Putamen (tissue), 1 donor: ENCODE data around the gene INPP5A.
"Not testable (repeated sequence)": the region's sequence is repeated elsewhere in the genome, so short reads cannot be mapped to it uniquely, and the experiment has no call there.

Source experiments
- DNase-seq: peaks from one replicate; pipeline ENCODE4 v3.0.0-alpha.2; 2016; ENCODE audit warnings: low spot score

INPP5A gene

DNA sequence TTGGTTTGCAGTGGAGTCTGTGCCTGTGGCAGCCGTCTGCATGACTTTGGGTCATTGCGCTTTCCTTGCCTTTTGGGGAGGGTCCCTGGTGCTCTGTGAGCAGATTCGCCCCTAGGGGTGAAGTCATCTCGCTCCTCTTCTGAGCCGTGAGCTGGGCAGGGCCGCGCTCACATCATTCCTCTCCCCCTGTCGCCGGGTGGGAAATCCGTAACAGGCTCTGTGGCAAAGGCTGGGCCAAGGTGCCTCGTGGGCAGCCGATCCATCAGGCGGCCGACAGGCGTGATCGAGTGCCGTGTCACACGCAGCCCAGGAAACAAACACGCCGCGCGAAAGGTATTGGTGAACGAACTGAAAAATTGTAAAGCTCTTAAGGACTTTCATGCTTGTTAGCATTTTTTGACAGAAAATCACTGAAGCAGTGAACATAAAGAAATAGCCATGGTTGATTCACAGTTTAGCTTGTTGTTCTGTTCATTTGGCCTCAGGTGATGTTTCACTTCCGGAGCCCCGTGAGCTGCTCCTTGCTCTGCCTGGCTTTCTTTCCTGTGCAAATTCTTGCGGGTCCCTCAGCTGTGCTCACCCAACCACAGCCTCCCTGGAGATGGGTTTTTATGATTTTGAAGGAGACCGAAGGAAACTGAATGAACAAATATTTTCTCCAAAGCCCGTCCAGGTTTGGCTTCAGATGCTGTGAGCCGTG is 126.2 kb downstream of the INPP5A start:
- no peak for DNase-seq

DNA sequence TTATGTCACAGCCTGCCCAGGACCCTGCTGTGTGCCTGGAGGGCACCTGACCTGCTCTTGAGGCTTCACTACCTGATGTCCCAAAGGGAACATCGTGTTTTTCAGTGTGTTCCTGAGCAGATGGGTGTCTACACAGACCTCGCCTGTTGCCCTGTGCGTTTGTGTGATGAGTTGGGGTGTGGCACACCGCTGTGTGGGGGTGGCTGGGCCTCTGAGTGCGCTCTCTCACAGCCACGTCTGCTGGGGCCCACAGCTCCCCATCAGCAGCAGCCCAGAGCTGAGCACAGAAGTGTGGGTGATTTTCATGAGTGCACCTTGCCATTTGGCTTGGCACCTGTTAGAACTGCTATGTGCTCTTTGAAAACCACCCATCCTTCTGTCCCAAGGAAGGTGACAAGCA is 126.8 kb downstream of the INPP5A start:
- no peak for DNase-seq

DNA sequence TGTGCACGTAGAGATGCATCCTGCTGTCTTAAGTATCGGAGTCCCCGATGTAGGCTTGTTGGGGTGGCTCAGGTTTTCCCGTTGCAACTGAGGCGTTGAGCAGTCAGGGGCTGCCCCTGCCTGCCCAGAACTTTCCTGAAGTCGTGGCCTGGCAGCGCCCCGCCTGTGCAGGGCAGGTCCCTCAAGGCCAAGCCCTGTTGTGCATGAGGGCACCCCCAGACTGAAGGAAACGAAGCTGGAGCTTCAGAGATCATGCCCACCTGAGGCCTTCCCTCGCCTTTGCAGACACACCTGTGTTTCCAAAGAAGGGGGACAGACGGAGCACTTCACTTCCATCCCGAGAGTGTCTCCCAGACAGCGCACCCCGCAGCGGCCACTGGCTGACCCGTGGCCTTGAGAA is 127.3 kb downstream of the INPP5A start:
- DNase-seq: no peak

DNA sequence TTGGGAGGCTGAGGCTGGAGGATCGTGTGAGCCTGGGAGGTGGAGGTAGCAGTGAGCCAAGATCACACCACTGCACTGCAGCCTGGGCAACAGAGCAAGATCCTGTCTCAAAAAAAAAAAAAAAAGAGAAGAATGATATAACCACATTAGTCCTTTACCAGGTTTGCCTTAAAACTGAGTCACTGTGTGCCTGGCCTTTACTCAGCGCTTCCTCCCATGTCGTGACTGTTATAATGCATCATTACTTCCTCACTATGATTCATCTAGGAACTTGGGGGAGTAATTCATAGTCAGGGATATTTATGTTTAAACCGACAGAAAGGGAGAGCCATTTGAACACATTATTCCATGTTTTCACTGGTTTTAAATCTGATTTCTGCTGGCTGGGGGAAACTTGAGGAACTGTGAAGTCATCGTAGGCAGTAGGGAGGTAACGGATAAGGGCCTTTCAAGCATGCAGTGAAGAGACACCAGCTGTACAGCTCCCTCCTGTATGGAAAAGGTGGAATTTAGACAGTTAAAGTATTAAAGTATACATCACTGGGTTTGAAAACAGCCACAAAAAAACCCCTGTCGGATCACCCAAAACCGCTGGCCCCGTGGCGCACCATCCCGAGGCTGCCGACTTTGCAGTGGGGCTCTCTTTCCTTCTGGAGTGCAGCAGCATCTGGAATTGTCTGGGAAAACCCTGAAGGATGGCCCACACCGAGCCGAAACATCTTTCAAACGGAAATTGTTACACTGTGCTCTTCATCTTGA is 128.5 kb downstream of the INPP5A start:
- no peak for DNase-seq

DNA sequence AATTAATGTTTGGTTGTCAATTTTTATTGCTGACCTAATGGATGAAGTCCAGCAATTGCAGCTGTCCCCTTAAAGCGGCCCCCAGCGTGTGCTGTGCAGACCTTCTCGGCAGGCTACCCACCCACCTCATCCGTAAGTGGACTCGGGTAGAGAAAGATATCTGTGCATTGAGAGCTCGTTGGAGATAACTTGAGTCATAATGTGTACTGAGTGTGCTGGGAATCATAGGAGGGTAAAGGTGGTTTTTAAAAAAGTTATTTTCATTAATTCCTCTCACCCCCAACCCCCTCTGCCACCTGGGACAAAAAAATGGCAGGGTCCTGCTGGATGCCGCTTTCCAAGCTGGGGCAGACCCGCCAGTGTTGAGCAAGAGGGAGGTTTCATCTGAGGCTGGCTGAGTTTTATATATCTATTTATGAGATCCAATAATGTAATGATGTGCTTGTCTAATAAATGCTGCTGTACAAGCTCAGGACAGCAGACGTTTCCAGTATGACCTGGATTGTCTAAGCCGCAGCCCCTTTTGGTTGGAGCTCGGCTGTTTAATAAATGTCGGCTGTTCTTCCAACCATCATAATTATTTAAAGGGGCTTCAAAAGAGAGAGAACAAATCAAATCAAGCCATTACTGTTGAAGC is 129.2 kb downstream of the INPP5A start:
- DNase-seq: no peak

DNA sequence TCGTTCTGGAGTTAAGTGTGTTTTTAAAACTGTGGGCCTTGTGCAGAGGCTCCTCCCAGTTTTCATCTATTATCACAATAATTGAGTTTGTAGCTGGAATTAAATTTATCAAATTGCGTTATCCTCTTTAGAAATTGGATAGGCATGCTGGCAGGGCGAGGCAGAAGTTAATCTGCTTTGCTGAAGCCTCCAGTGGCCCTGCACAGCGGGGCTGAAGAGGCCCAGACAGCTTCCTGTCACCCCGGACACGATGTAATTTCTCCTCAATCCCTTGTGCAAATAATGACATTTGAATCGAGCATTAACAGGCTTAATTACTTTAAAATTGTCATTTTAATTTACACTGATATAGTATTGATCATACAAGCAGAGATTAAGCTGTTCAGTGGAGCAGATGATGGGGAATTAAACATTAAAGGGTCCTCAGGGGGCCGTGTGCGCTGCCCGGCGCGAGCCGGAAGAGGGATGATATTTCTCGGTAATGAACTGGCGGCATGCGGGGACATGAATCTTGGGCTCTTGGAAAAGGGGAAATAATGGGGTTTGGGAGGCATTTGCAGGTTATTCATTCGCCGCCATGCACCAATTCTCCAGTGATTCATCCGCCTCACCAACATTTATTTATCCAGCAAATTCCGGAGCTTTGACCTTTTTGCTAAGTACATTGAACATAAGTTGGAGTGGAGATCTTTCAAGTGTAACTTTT is 129.9 kb downstream of the INPP5A start:
- no peak for DNase-seq

DNA sequence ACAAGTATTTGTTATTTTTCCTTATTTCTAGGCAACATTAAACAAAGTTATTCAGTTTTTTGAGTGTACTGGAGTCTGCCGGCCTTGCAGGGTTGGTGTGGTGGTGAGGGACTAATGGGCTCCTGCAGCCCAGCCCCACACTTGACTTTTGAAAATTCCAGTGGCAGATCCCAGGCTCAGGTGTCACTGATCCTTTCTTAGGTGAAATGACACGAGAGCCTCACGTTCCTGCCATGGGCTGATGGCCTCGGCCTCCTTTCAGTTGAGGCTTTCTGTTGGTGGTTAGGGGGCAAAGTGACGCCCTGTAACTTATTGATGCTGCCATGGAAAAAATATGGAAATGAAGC is 130.4 kb downstream of the INPP5A start:
- no peak for DNase-seq

DNA sequence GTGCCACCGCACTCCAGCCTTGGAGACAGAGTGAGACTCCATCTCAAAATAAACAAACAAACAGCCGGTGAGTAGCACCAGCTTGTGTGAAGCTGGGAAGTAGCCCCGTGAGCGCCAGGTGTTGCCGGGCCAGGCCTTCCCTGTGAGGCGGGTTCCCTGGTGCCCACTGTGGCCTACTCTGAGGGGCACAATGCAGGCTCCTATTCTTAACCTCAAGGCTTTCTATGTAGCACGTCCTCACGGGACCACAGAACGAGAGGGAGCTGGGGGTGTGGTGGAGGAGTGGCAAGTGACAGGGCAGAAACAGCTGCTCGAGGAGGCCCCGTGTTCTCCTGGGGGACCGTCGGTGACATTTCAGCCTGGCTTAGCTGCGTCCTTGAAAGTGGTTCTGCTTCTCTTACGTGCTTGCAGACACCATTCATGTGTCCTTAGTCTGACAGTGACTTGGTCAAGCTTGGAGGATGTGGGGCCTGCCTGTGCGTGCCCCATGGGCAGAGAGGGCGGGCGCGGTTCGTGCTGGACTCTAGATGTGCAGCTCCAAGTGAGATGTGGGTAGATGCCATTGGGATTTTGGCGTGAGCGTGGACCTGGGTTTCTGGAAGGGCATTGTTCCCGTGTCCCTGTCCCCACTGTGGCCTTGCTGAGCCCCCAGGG is 131.7 kb downstream of the INPP5A start:
- DNase-seq: no peak

DNA sequence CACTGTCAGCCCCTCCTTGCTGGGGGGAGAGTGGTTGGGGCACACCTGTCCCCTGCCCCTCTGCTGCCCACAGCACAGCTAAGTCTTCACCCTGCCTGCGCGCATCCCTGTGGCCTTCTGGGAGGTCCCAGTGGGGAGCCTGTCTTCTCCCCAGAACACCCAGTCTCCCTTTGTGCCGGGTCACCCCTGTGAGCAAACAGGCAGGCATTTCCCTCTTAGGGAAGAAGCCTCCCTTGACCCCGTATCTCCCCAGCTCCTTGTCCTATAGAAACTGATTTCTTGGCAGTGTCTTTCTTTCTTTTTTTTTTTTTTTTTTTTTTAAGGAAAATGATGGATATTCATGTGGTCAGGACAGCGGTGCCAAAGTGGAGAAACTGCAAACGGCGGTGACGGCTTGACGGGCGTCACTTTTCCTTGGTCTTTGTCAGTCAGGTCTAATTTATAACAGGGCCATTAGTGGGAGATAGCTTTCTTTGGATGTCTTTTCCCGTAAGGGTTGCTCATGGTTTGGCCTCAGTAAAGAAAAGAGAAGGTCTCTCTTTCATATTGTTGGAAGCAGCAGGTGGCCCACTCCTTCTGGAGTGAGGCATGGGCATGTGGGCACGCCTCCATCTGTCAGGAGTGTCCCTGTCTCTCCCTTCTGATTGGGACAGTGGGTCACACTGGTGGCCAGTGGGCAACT is 133.1 kb downstream of the INPP5A start:
- no peak for DNase-seq

DNA sequence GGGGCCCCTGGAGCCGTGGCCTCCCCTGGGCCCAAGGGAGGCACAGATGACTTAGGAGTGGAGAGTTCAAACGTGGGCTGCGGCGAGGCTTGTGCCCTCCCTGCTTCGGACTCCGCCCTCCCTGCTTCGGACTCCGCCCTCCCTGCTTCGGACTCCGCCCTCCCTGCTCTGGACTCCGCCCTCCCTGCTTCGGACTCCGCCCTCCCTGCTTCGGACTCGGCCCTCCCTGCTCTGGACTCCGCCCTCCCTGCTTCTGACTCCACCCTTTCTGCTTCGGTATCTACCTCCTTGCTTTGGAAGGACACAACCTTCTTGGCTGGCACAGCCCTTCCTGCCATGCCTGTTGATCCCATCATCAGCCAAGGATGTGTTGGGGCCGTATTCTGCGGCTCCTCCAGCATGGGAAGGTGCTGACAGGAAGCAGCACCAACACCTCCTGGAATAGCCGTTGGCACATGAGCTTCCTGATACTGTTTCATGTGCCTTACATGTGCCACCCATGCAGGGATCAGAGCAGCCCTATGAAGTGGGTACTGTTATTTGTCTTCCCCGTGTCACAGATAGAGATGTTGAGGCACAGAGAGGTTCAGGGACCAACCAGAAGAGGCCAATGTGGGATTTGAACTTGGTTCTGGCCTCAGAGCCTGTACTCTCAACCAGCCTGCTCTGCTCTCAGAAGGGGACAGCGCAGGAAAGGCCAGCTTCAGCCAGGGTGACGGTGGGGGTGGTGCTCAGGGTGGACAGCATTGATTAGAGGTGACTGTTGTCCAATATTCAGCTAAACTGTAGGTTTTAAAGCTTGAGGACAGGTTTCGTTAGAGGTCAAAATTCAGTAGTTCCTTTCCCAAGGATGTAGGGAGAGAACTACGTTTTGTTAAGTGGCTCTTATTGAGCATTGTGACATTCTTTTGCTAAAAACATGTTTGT is 133.9 kb downstream of the INPP5A start:
- no peak for DNase-seq

DNA sequence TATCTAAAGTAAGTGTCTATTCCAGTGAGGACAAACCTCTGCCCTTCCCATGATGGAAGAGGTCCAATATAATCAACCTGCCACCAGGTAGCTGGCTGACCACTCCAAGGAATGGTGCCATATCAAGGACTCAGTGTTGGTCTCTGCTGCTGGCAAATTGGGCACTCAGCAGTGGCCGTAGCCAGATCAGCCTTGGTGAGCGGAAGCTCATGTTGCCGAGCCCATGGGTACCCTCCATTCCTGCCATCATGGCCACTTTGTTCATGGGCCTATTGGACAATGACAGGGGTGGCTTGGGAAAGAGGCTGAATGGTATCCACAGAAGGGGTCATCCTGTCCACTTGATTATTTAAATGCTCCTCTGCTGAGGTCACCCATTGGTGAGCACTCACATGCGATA is 136.2 kb downstream of the INPP5A start:
- DNase-seq: not testable (repeated sequence)

DNA sequence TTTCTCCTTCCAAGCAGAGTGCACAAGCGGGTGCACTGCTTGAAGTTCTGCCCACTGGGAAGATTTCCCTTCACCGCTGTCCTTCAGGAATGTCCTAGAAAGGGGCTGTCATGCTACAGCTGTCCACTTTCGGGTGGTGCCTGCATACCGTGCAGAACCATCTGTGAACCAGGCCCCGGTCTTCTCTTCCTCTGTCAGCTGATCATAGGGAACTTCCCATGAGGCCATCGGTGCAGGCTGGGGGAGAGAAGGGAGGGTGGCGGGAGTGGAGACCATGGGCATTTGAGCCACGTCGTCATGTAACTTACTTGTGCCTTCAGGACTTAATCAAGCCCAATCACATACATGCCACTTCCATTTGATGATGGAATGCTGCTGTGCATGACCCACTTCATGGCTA is 136.7 kb downstream of the INPP5A start:
- DNase-seq: no peak

DNA sequence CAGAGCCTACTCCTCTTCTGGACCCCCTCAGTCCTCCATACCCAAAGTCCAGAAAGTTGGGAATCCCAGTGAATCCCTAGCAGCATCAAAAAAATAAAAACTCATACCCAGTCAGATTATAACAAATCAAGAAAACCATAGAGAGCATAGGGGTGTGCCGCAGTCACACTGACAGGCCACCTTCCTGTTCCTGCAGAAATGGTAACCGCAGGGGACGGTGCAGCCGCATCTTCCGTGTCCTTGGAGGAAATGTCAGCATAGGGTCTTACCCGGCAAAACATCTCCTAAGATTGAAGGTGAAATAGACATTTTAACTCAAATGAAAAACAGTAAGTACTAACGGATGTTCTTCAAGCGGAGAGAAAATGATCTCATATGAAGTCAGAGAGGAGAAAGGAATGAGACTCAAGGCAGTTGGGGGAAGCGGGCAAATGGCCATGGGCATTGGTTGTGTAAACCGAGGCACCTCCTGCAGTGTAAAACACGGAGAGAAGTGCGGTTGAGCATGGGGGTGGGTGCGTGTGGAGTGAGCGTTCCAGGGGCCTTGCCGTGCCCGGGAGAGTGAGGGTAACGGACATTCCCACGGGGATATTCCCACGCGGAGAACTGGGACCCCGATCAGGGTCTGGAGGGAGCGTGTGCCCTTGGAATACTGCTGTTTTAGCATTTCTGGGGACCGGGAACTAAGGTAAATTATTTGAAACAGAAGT is 137.6 kb downstream of the INPP5A start:
- no peak for DNase-seq

DNA sequence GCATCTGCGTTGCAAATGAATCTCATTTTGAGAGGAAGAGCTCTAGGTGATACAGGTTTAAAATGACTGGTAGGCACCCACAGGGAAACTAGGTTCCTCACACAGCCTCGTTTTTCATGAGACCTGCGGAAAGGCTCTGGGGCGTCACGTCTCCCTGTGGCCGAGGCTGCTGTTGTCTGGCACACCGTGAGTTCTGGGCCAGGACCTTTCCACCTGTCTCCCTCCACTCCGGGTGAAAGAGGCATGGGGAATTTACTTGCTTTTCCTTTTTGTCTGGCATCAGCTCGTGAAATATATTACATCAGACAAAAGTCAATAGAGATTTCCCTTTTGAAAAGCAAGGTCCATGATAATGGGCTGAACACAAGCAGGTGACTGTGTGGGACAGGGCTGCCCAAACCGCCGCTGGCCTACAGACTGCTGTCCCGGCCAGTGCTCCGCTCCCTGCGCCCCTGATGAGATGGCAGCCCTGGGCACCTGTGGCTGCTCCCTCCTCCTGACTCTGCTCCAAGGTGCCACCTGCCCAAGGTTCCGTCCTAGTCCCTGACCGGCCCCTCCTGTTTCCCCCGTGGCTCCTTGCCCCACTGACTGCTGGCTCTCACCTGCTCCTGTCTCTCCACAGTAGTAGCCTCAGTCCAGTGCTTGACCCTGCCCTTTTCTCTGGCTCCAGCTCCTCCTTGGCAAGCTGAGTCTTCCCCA is 138.8 kb downstream of the INPP5A start:
- no peak for DNase-seq

DNA sequence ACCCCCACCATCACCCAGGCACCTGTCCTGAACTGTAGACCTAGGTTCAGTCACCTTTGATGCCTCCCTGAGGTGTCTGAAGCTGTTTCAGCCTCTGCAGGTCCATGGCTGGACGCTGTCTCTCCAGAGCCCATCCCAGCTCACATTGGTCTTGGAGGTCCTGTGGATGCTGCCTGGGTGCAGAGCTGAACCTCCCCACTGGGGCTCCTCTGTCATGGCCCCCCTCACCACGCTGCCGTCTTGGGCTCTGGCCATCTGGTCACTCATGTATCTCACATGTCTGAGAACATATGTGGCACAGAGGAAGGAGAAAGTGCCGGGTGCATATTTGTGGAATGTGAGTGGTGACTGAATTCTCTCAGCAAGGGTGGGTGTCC is 139.5 kb downstream of the INPP5A start:
- DNase-seq: no peak

DNA sequence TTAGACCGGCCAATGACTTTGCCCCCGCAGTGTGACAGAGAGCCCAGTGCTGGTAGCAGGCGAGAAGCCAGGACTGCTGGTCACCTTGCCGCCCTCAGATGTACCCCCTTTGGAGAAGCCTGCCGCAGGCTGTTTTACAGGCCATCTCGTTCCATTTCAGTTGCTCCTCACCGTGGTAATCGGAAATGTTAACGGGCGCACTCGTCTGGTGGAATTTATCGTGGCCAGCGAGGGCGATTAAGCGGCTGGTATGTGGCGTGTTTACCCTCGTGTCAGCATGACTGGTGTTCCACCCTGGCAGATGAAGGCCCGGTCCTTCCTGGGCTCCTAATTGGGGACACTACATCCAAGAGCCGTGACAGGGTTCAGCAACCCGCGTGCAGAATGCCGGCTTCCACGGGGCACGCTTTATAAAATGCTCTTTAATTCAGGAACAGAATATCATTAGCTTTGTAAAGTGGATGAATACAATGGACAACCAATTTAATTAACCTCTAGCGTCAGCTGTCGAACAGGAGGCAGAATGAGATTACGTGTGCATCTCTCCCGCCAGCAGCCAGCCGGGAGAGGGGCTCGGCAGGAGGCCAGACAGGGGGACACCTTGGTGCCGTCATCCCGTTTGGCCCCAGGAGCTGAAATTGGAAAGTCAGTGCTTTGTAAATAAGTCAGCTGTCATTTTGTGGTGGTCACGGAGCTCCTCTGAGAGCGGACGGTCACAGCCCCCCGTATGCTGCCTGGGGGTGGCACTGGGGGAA is 140.1 kb downstream of the INPP5A start:
- no peak for DNase-seq

DNA sequence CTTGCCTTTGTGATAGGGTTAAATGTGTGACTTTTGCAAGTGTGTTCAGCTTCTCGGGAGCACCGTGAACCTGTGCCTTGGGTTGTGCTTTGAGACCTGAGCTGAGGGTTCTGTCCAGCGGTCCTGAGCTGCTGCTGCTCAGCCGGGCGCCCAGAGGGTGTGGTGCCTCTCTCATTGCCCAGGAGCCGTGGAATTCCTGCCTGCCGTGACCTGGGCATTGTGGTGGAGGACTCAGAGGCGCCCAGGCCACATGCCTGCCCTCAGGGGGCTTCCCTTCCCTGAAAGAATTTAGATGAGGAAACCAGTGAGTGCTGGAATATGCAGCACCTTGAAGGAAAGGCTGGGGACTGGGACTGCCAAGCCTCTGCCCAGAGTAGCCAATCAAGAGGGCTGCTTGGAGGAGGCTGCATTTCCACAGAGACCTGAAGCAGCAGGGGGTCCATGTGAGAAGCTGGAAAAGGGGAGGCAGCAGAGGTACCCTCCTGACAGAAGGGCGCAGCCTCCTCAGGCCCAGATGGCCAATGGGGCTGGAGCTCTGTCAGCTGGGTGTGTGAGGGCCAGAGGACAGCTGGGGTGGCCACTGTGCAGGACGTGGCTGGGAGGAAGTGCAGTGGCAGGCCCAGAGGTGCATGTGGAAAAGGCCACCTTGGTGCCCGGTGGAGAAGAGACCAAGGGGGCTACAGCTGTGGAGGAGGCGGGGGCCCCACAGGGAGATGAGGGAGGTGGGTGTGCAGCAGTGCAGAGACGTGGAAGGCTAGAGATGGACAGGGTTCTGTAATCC is 141.0 kb downstream of the INPP5A start:
- no peak for DNase-seq

DNA sequence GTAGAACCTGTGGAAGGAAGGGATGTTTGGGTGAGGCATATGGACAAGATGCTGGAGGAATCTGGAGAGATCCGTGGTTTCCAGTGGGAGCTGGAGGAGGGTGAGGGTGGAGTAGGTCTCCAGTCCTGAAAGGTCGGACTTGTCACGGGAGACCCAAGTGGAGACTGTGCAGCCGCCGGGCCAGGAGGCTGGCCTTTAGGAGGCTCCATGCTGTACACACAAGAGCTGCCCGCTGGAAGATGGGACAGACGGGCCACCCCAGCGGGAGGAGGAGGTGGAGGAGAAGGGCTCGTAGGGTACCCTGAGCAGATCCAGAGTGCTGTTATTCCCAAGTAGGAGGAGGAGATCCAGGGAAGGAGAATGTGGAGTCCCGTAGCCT is 141.6 kb downstream of the INPP5A start:
- DNase-seq: no peak
